ENCODE data around the gene ZC3H18.

Gene ZC3H18
- long read RNA-seq, donor 1, partial matches to known transcripts, result 126 of 534 reads
- long read RNA-seq, donor 1, other reads (novel, unspliced or antisense), result 404 of 534 reads
- long read RNA-seq, donor 2, partial matches to known transcripts, result 0 of 1 reads
- long read RNA-seq, donor 2, other reads (novel, unspliced or antisense), result 0 of 1 reads
- long read RNA-seq, donor 3, partial matches to known transcripts, result 5 of 6 reads
- long read RNA-seq, donor 3, other reads (novel, unspliced or antisense), result 0 of 6 reads
- long read RNA-seq, donor 4, partial matches to known transcripts, result 11 of 13 reads
- long read RNA-seq, donor 4, other reads (novel, unspliced or antisense), result 0 of 13 reads
- long read RNA-seq, donor 5, partial matches to known transcripts, result 5 of 8 reads
- long read RNA-seq, donor 5, other reads (novel, unspliced or antisense), result 0 of 8 reads
- long read RNA-seq, donor 6, partial matches to known transcripts, result 15 of 19 reads
- long read RNA-seq, donor 6, other reads (novel, unspliced or antisense), result 0 of 19 reads
- long read RNA-seq, donor 7, result 0 reads
- long read RNA-seq, donor 8, partial matches to known transcripts, result 0 of 6 reads
- long read RNA-seq, donor 8, other reads (novel, unspliced or antisense), result 0 of 6 reads

GRCh38 chr16:88569985-88570690 lies at the start of gene ZC3H18:
Gene ZC3H18 (plus strand): TSS chr16:88570403. CDS start chr16:88577124, 6,721 bp downstream.
- peak; percentile 91 for DNase-seq

DNA sequence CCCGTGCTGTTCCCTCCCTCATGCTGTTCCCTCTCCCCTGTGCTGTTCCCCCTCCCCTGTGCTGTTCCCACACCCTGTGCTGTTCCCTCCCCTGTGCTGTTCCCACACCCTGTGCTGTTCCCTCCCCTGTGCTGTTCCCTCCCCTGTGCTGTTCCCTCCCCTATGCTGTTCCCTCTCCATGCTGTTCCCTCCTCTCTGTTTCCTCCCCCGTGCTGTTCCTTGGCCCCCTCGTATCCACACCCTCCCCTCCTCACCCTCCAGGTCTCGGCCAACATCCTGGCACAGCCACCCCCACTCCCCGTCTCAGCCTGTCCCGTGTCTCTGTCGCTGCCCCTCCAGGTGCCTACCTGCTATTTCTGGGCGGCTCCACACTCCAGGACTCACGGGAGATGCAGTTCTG lies 48.5 kb upstream of the ZC3H18 start:
- DNase-seq, result no peak

GRCh38 chr16:88522276-88522949 lies 47.8 kb upstream of the ZC3H18 start:
- no peak for DNase-seq

- no peak for DNase-seq
Measured at GRCh38 chr16:88523309-88524161, 46.7 kb upstream of the ZC3H18 start.

- no peak for DNase-seq
Measured at GRCh38 chr16:88524274-88524972, 45.8 kb upstream of the ZC3H18 start.

DNA sequence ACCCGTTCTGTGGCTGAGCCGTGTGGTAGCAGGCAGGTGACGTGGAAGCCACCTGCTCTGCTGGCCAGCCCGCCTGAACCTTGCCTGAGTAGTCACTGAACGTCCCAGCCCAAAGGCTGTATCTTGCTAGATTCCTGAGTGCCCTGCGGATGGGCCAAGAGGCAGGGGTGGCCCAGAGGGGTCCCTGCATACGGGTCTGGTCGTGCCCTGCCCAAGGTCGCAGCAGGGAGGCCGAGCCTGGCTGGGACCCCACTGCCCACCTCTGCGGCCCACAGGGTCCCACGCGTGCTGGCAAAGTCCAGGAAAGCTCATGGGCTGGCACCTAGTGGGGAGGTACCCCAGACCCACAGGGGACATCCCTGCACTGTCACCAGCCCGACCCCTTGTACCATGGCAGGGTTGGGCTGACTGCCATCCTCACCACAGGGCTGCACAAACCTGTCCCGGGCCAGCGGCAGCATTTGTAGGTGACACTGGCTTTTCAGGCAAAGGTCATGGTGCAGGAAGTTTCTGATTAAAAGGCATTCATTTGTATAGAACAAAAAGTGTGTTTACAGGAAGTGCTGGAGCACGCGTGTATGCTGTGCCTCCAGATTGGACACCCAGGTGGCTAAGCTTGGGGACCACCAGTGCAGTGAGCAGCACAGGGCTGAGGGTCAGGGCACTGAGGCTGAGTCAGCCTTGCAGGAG lies 45.1 kb upstream of the ZC3H18 start:
- no peak for DNase-seq

DNA sequence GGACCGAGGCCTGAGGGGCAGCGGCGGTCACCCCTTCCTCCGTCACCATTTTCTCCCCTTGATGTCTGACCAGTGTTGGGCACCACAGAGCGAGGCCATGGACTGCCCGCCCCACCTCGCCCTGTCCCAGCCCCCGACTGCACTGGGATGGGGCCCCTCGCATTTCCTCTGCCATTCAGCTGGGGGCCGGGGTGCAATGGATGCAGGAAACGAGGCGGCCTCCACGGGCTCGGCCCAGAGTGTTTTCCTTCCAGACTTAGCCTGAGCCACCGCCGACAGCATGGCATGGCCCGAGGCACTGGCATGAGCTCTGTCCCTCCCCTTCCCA lies 44.6 kb upstream of the ZC3H18 start:
- no peak for DNase-seq

DNA sequence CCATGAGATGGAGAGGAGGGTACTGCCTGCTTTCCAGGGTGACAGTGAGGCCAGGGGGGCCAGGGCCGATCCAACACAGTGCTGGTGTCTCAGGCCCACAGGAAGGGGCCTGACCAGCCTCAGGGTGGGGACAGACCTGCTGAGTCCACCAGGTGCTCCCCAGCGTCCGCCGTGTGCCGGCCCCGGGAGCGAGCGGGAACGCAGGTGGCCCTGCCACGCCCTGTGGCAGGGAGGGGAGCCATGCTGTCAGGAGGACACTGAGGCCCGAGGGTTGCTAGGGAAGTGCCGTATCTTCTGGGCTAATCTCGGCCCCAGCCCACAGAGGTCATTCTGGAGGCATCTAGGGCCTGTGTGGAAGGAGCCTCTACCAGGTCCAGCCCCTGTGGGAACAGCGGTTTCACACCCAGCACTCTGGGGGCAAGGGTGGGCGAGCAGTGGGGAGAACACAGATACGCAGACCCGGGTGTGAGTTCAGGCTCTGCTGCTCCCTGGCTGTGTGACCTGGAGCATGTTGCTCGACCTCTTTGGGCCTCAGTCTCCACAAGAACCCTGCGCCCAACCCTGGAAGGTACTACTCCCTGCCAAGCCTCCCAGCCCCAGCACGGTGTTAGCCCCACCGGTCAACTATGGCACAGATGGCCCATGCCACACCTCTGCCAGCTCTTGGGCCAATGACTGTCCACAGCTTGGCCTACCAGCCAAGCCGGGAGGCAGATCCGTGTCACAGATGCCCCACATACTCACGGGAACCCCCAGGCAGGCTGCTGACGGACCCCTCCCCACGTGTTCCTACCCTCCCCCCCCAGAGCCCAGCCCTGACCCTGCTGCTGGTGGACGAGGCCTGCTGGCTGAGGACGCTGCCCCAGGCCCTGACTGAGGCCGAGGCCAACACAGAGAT lies 43.9 kb upstream of the ZC3H18 start:
- DNase-seq, result no peak

- no peak for DNase-seq
Measured at GRCh38 chr16:88526906-88527185, 43.4 kb upstream of the ZC3H18 start.

GRCh38 chr16:88527186-88527936 lies 42.8 kb upstream of the ZC3H18 start:
- DNase-seq, result peak; percentile 70

DNA sequence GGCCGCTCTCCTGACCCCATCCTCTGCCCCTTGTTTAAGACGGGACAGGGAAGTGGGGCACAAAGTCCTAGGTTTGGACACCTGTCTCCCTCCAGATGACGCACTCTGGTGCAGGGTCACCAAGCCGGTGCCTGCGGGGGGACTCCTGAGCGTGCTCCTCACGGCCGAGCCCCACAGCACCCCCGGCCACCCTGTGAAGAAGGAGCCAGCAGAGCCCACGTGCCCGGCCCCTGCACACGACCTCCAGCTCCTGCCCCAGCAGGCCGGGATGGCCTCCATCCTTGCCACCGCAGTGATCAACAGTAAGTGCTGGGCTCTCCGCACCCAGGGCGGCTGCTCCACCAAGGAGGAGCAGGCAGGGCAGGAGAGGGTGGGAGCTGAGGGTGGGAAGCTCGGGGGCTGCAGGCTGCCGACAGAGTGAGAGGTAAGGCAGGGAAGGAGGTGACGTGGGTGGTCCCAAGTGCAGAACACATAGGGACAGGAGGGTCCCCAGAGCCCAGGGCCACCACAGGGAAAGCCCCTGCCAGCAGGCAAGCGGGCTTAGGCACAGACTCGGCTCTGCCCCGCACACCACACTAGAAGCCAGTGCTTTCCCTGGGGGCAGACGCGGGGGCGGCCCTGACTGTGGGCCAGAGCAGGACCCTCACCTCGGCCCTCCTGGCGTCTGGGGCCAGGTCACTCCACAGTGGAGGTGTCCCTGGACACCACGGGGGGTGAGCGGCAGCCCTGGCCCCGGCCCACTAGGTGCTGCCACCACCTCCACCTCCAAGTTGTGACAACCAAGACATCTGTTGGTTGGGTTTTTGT lies 42.1 kb upstream of the ZC3H18 start:
- DNase-seq, result no peak

- no peak for DNase-seq
Measured at GRCh38 chr16:88528902-88529318, 41.3 kb upstream of the ZC3H18 start.

DNA sequence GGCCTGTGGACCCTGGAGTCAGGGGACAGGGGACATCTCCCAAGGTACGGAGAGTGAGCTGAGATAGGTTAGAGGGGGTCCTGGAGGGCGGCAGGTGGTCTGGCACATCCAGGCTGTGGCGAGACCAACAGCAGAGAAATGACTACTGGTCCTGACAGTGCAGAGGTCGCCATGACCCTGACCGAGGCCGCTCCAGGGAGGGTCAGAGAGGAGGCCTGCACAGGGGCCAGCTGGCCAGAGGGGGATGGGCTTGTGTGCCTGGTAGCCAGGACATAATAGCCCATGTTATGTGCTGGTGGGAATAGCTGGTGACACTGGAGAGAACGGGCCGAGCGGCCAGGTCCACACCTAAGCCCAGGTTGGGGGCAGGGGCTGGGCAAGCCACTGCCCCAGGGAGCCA lies 40.6 kb upstream of the ZC3H18 start:
- DNase-seq, result no peak

DNA sequence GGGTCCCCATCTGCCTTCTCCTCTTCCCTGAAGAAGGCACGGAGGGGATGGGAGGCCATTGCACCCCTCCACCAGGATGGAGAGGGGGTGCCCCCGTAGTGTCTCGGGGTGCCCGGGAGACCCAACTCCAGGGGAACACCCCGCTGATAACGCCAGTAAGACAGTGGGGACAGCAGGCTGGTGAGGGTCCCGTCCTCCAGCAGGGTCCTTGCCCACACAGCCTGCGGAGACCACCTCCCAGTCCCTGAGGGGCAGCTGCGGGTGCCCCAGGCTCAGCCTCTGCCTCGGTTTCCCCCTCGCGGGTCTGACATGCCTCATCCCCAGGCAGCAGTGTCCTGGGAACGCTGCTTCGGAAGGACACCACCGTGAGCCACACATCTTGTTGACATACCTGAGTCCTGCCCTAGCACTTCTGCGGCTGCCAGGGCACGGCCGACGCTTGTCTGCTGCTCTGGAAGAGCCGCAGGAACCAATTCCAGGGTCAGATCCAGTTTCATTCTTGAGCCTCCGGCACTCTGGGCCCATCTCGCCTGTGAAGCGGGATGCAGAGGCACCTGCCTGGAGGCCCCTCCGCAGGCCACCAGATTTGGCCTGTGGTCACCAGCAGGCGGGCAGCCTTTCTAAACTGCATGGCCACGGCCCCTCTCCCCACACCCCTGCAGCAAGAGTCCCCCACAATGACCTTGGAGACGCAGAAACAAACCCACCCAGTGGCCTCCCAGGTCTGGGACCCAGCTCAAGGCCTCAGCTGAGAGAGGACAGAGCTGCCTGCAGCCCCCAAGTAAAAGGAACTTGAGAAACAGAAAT lies 39.9 kb upstream of the ZC3H18 start:
- no peak for DNase-seq

GRCh38 chr16:88530858-88531203 lies 39.4 kb upstream of the ZC3H18 start:
- DNase-seq, result no peak

GRCh38 chr16:88531346-88531745 lies 38.9 kb upstream of the ZC3H18 start:
- DNase-seq, result no peak

DNA sequence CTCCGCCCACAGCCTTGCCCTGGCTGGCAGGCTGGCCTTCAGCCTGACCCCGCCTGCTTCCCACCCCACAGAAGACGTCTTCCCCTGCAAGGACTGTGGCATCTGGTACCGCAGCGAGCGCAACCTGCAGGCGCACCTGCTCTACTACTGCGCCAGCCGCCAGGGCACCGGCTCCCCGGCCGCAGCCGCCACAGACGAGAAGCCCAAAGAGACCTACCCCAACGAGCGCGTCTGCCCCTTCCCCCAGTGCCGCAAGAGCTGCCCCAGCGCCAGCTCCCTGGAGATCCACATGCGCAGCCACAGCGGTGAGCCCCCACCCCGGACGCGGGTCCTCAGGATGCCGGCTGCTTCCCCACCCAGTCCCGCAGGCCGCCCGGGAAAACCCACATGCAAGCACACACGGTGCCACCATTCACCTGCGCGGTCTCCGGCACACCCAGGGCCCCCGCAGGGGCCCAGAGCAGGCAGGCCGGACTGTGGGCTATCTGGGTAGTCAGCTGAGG lies 38.2 kb upstream of the ZC3H18 start:
- DNase-seq, result no peak

All from right kidney (tissue), 9 donors.